Neural cell (in vitro differentiated cells): ENCODE results near the gene TFEB. TPM values are rescaled to one million over a fixed set of nuclear protein-coding genes. Genes with fewer than 3 reads are reported as not detected.

Source experiments
- H2AFZ ChIP-seq: fragments of 200-600, 300-800 bp; sonication (generic), shearing (Covaris generic); 2 replicates; pipeline ENCODE4 v1.6.0; 2014; ENCODE audit warnings: low read depth, mild to moderate bottlenecking, antibody characterized with exemption, low read length, moderate library complexity
- H3F3A ChIP-seq: fragments of 200-600 bp; shearing (Covaris generic); 2 replicates; pipeline ENCODE4 v1.6.1; 2016; ENCODE audit warnings: mild to moderate bottlenecking, moderate library complexity, mixed read lengths, antibody characterized with exemption, low read length; ENCODE audit not compliant: insufficient read depth, poor library complexity, severe bottlenecking
- H3K27ac ChIP-seq: fragments of 200-600, 300-800 bp; sonication (generic), shearing (Covaris generic); 2 replicates; pipeline ENCODE4 v1.5.1; 2014; ENCODE audit warnings: mild to moderate bottlenecking, low read length, moderate library complexity
- H3K27me3 ChIP-seq: fragments of 300-800, 200-600 bp; sonication (generic), shearing (Covaris generic); 2 replicates; pipeline ENCODE4 v1.6.0; 2014; ENCODE audit warnings: mild to moderate bottlenecking, low read depth, low read length, moderate library complexity; ENCODE audit not compliant: insufficient read depth
- H3K36me3 ChIP-seq: fragments of 300-800, 200-600 bp; sonication (generic), shearing (Covaris generic); 2 replicates; pipeline ENCODE4 v1.5.1; 2014; ENCODE audit warnings: mild to moderate bottlenecking, antibody characterized with exemption, low read length, moderate library complexity; ENCODE audit not compliant: insufficient read depth
- H3K4me2 ChIP-seq: fragments of 300-800, 200-600 bp; sonication (generic), shearing (Covaris generic); 2 replicates; pipeline ENCODE4 v1.6.0; 2014; ENCODE audit warnings: mild to moderate bottlenecking, low read length
- H3K4me3 ChIP-seq: fragments of 300-800, 200-600 bp; sonication (generic), shearing (Covaris generic); 2 replicates; pipeline ENCODE4 v1.5.1; 2014; ENCODE audit warnings: mild to moderate bottlenecking, low read length, moderate library complexity
- H3K79me2 ChIP-seq: fragments of 200-600 bp; shearing (Covaris generic); replicated peaks from 2 replicates; pipeline ENCODE4 v1.6.0; 2014; ENCODE audit warnings: mild to moderate bottlenecking, low read length, moderate library complexity; ENCODE audit not compliant: insufficient read depth
- H3K9ac ChIP-seq: fragments of 300-800, 200-600 bp; sonication (generic), shearing (Covaris generic); 2 replicates; pipeline ENCODE4 v1.6.1; 2016; ENCODE audit warnings: mild to moderate bottlenecking, low read length, mixed read lengths
- H3K9me2 ChIP-seq: fragments of 200-600 bp; shearing (Covaris generic); 2 replicates; pipeline ENCODE4 v1.6.1; 2016; ENCODE audit warnings: mild to moderate bottlenecking, low read length, mixed read lengths; ENCODE audit not compliant: insufficient read depth
- H3K9me3 ChIP-seq: fragments of 200-600, 300-800 bp; sonication (generic), shearing (Covaris generic); 2 replicates; pipeline ENCODE4 v1.6.1; 2016; ENCODE audit warnings: mild to moderate bottlenecking, mixed run types, low read length, moderate library complexity, mixed read lengths
- H4K20me1 ChIP-seq: fragments of 200-600 bp; shearing (Covaris generic); 2 replicates; pipeline ENCODE4 v1.6.1; 2016; ENCODE audit warnings: mild to moderate bottlenecking, mixed run types; ENCODE audit not compliant: insufficient read depth
- EP300 ChIP-seq: fragments of 450-650 bp; conservative IDR thresholded peaks from 2 replicates; pipeline ENCODE4 v1.6.1; 2014; ENCODE audit warnings: antibody characterized with exemption, mild to moderate bottlenecking, moderate library complexity; ENCODE audit not compliant: poor library complexity, severe bottlenecking
- EZH2 ChIP-seq: fragments of 200-600, 300-800 bp; shearing (Covaris generic), sonication (generic); IDR thresholded peaks from 2 replicates; pipeline ENCODE4 v1.6.1; 2014; ENCODE audit warnings: antibody characterized with exemption, low read length, borderline replicate concordance, mild to moderate bottlenecking; ENCODE audit not compliant: insufficient read depth, poor library complexity, severe bottlenecking
- MXI1 ChIP-seq: fragments of 450-650 bp; conservative IDR thresholded peaks from 2 replicates; pipeline ENCODE4 v1.6.1; 2014; ENCODE audit warnings: antibody characterized with exemption, mild to moderate bottlenecking; ENCODE audit not compliant: poor library complexity, severe bottlenecking
- POLR2AphosphoS5 ChIP-seq: IDR thresholded peaks from 2 replicates; pipeline ENCODE4 v1.6.1; 2012
- RAD21 ChIP-seq: fragments of 450-650 bp; conservative IDR thresholded peaks from 2 replicates; pipeline ENCODE4 v1.6.1; 2014; ENCODE audit warnings: antibody characterized with exemption, mild to moderate bottlenecking, moderate library complexity
- SMC3 ChIP-seq: fragments of 450-650 bp; conservative IDR thresholded peaks from 2 replicates; pipeline ENCODE4 v1.6.1; 2014; ENCODE audit warnings: antibody characterized with exemption, mild to moderate bottlenecking, moderate library complexity; ENCODE audit not compliant: poor library complexity
- TAF1 ChIP-seq: IDR thresholded peaks from 2 replicates; pipeline ENCODE4 v1.6.1; 2012; ENCODE audit warnings: low read depth
- polyA plus RNA-seq: library from polyadenylated mRNA; depleted of rRNA; stranded (reverse); fragments of >200 nt; gene quantifications from 2 replicates; pipeline ENCODE4 v1.2.3, GENCODE V29; 2014
- TF ChIP-seq, protein P1 (sequence below): IDR thresholded peaks from 2 replicates; pipeline ENCODE4 v1.6.1; 2012; ENCODE audit warnings: borderline replicate concordance
- TF ChIP-seq, protein P2 (sequence below): fragments of 450-650 bp; IDR thresholded peaks from 2 replicates; pipeline ENCODE4 v1.5.1; 2014; ENCODE audit warnings: antibody characterized with exemption, mild to moderate bottlenecking, moderate library complexity; ENCODE audit not compliant: poor library complexity, severe bottlenecking

TFEB gene
- polyA plus RNA-seq, 1 donor from 2014 or later = 0.24 TPM

DNA sequence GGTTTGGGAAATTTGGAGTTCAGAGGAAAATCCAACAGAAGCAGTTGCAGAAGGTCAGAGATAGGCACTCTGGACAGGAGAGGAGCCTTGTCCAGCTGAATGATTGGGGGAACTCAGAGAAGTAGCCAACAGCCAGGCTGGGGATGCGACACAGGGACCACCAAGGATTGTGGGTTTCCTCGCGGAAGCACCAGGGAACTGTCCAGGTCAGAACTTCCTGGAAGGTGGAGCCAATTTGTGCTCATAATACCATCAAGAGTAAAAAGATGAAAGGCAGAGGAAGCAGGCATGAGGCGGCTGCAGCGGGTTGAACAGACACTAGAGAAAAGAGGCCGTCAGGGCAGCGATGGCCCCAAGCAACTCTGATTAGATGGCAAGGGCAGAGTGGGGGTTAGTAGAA is 63.4 kb downstream of the TFEB start:
- no peak overlapping the region for H3K4me2 ChIP-seq
- no peaks in the 10 kb centered on the region for H3K9me2 ChIP-seq
- no peaks in the 10 kb centered on the region for H3K79me2 ChIP-seq
- H3F3A ChIP-seq = peaks cover 10% of the 10 kb centered on the region
- no peak for TF ChIP-seq EP300
- TF ChIP-seq TAF1 = no peak
- no peak for TF ChIP-seq SMC3
- TF ChIP-seq, protein P1, sequence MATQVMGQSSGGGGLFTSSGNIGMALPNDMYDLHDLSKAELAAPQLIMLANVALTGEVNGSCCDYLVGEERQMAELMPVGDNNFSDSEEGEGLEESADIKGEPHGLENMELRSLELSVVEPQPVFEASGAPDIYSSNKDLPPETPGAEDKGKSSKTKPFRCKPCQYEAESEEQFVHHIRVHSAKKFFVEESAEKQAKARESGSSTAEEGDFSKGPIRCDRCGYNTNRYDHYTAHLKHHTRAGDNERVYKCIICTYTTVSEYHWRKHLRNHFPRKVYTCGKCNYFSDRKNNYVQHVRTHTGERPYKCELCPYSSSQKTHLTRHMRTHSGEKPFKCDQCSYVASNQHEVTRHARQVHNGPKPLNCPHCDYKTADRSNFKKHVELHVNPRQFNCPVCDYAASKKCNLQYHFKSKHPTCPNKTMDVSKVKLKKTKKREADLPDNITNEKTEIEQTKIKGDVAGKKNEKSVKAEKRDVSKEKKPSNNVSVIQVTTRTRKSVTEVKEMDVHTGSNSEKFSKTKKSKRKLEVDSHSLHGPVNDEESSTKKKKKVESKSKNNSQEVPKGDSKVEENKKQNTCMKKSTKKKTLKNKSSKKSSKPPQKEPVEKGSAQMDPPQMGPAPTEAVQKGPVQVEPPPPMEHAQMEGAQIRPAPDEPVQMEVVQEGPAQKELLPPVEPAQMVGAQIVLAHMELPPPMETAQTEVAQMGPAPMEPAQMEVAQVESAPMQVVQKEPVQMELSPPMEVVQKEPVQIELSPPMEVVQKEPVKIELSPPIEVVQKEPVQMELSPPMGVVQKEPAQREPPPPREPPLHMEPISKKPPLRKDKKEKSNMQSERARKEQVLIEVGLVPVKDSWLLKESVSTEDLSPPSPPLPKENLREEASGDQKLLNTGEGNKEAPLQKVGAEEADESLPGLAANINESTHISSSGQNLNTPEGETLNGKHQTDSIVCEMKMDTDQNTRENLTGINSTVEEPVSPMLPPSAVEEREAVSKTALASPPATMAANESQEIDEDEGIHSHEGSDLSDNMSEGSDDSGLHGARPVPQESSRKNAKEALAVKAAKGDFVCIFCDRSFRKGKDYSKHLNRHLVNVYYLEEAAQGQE = no peak
- TF ChIP-seq MXI1 = no peak
- no peak for TF ChIP-seq EZH2
- TF ChIP-seq, protein P2, sequence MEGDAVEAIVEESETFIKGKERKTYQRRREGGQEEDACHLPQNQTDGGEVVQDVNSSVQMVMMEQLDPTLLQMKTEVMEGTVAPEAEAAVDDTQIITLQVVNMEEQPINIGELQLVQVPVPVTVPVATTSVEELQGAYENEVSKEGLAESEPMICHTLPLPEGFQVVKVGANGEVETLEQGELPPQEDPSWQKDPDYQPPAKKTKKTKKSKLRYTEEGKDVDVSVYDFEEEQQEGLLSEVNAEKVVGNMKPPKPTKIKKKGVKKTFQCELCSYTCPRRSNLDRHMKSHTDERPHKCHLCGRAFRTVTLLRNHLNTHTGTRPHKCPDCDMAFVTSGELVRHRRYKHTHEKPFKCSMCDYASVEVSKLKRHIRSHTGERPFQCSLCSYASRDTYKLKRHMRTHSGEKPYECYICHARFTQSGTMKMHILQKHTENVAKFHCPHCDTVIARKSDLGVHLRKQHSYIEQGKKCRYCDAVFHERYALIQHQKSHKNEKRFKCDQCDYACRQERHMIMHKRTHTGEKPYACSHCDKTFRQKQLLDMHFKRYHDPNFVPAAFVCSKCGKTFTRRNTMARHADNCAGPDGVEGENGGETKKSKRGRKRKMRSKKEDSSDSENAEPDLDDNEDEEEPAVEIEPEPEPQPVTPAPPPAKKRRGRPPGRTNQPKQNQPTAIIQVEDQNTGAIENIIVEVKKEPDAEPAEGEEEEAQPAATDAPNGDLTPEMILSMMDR = no peak
- TF ChIP-seq RAD21 = no peak
- no peak overlapping the region for H3K4me3 ChIP-seq
- H3K9me3 ChIP-seq = no peaks in the 10 kb centered on the region
- no peaks in the 10 kb centered on the region for H3K36me3 ChIP-seq
- no peak overlapping the region for H3K27ac ChIP-seq
- no peak overlapping the region for H3K9ac ChIP-seq
- no peak overlapping the region for H2AFZ ChIP-seq
- H3K27me3 ChIP-seq = no peaks in the 10 kb centered on the region
- no peaks in the 10 kb centered on the region for H4K20me1 ChIP-seq

DNA sequence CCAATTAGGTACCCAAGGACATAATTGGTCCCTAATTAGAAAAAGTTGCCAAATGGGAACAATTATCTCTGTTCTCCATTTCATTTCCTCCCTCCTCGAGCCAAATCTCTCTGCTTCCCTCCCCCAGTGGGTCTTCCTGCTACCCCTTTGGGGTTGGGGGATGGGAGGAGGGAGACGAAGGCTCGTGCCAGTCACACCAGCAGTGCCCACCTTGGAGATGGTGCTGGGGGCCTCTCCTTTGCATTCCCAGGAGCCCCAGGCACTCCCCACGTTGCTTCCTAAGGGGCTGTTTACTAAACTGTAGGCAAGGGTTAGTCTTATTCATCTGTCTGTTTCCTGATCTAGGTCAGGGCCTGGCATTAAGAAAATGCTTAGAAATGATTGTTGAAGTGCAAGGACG is 64.0 kb downstream of the TFEB start:
- H3K4me3 ChIP-seq = no peak overlapping the region
- H3K4me2 ChIP-seq = no peak overlapping the region
- no peaks in the 10 kb centered on the region for H3K79me2 ChIP-seq
- peaks cover 3% of the 10 kb centered on the region for H3F3A ChIP-seq
- H3K36me3 ChIP-seq = no peaks in the 10 kb centered on the region
- no peaks in the 10 kb centered on the region for H4K20me1 ChIP-seq
- H3K9me3 ChIP-seq = no peaks in the 10 kb centered on the region
- TF ChIP-seq MXI1 = no peak
- TF ChIP-seq RAD21 = no peak
- TF ChIP-seq TAF1 = no peak
- TF ChIP-seq, protein P1 = no peak
- TF ChIP-seq SMC3 = no peak
- TF ChIP-seq EZH2 = no peak
- TF ChIP-seq, protein P2 = no peak
- no peak for TF ChIP-seq POLR2AphosphoS5
- H2AFZ ChIP-seq = no peak overlapping the region
- H3K9me2 ChIP-seq = no peaks in the 10 kb centered on the region
- H3K27me3 ChIP-seq = no peaks in the 10 kb centered on the region
- H3K9ac ChIP-seq = no peak overlapping the region
- H3K27ac ChIP-seq = no peak overlapping the region
